Fibroblast of skin of right quadriceps (primary cell): ENCODE data around the gene PWWP2A.

ENCODE experiments used
- DNase-seq: peaks from one replicate; pipeline ENCODE4 v3.0.0-alpha.2; 2013

The PWWP2A gene

DNA sequence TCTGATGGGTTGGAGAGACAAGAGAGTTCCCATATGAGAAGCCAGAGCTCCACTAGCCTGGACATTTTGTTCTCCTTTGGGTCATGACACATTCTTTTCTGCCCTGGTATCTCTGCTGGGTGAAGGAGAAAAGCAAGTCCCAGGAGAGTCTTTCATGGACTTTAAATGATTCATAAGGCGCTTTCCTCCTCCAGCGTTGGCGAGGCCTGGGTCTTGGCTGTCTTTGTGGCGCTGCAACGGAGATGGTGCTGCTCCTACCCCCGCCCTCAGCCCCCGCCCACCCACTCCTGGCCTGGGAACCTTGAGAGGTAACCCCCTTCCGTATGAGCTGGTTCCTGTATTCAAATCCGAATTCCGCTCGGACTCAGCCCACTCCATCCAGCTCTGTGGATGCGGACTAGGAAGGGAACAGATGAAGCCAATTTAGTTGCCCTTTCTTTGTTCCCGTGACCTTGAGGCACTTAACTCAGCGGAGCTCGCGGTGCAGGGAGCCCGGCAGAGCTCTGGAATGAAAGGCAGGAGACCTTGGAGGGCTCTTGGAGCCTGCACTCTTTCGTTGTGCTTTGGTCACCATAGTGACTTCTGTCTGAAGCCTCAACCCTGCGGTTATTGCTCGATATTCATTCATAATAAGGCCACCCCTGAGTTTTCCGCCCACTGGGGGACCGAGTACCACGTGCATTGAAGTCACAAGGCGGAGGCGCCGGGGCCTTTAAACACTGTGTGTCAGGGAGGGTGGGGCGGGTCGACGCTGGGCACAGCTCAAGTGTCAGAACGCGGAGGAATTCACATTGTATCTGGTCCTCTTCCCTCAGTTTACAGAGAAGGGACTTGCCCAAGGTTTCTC is 14.0 kb upstream of the PWWP2A start:
- peak; percentile 42 for DNase-seq

DNA sequence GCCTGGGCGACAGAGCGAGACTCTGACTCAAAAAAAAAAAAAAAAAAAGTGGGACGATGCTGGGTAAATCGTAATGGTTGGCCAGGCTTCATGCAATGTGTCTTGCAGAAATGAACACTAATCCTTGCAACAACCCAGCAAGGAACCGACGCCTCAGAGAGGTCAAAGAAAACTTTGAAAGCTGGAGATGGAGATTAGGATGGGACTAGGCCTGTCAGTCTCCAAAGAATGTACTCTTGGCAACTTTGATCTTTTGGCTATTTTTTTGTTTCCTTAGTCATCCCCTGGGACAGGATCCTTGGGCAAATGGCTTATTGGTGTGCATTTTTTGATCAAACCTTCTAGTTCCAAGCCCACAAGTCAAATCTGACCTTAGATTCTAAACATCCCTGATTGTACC is 10.6 kb upstream of the PWWP2A start:
- DNase-seq: no peak

GRCh38 chr5:160128632-160129031 is 9.4 kb upstream of the PWWP2A start:
- no peak for DNase-seq

DNA sequence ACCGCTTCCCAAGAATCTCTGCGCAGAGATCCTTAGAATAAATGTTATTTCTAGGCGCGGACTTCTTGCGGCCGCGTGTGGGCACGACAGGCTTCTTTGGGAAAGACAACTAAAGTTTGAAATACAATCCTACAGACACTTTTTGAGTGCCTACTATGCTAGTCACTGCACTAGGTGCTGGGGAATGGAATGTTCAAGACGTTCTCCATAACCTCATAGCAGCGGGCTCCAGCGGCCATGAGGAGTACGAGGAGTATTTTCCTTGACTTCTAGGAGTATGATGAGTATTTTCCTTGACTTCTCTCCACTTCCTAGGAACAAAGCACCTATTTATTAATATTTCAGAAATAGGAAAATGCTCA is 636 bp upstream of the PWWP2A start:
- DNase-seq: no peak

DNA sequence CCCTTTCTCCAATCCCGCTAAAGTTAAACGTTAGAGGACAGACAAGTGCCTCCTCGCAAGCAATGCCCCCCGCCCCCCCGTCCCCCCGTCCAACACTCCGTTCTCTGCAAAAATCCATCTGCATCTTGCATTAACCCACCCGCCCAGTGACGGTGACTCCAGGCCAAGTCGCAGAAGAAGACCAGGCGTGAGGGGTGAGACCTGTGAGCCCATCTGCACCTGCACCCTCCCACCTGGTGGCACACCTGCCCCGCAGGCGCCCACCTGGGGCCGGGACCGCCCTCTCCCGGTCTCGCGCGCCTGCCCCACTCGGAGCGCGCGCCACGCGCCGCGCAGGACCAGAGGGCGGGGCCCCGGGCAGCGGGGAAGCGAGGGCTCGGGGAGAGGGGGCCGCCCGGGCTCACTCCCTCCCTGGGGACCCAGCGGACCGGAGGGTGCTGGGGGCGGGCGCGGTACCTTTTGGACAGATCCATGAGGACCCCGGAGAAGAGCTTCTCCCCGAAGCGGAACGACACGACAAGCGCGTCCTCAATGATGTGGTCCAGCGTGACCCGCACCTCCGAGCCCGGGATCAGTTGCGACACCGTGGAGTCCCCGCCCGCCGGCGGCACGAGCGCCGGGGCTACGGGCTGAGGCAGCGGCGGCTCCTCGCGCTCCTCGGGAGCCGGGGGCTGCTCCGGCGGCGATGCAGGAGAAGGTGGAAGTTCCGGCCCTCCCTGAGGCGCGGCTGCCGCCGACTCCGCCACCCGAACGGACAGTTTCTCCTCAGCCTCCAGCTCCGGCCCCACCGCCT is 705 bp downstream of the PWWP2A start:
- no peak for DNase-seq

- no peak for DNase-seq
Observed at GRCh38 chr5:160116991-160117390, 2.3 kb downstream of the PWWP2A start.

- DNase-seq: no peak
Observed at GRCh38 chr5:160108124-160108523, 11.1 kb downstream of the PWWP2A start.

DNA sequence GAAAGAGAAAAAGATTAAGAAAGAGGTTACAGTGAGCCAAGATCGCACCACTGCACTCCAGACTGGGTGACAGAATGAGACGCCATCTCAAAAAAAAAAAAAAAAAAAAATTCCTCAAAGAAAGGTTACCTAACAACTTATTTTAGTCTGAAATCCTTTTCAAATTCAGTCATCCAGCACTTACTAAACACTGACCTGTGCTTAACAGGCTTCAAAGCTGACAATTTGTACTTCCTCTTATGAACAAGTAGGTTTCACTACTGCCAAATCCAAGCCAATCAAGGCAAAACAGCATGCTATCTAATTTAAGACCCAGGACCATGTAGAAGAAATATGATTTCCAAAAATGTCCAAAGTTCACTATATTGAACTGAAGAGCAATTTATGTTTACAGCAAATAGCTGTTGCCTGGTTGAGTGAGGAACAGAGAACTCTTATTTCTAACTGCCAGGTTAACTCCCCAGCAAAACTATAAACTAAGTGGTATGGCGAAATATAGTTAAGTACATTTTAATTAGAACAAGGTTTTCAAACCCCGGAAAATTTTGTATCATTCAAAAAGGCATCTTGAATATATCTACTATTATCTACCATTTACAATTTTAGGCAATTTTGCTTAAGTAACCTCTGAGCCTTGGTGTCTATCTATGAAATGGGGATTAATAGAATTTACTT is 13.4 kb downstream of the PWWP2A start:
- peak; percentile 3 for DNase-seq

DNA sequence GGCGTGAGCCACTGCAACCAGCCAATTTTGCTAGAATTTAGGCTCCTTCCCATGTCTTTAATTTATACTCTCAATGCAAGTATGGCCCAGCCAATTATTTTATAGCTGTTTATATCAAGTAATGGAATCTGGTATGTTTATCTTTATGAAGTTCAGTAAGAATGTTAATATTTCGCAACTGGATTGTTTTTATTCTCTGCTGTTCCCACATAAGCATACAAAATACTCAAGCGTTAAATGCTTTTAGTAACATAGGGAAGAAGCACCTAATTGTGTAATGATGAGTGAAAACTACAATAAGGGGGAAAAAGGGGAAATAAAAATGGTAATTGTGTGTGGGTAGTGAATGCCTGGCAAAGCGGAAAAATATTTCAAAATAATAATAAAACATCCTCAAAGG is 21.3 kb downstream of the PWWP2A start:
- peak; percentile 62 for DNase-seq

DNA sequence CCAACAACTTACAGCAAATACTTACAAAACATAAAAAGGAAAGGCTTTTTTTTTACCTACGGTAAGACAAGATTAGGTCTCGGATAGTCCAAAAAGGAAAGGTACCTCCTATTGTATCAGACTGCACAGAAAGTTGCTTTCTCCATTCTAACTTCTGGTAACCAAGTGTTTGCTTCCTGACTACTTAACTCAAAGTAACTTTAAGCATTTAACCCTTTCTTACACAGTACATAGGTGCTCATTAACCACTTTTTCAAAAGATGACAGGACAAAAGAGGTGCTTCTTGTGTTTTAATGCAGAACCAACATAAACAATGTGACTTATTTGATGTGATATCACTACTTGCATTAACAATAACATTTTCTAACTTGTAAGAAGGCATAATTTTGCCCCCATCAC is 23.1 kb downstream of the PWWP2A start:
- DNase-seq: no peak

- no peak for DNase-seq
Observed at GRCh38 chr5:160092960-160093707, 26.1 kb downstream of the PWWP2A start.

- no peak for DNase-seq
Observed at GRCh38 chr5:160092514-160092913, 26.7 kb downstream of the PWWP2A start.

DNA sequence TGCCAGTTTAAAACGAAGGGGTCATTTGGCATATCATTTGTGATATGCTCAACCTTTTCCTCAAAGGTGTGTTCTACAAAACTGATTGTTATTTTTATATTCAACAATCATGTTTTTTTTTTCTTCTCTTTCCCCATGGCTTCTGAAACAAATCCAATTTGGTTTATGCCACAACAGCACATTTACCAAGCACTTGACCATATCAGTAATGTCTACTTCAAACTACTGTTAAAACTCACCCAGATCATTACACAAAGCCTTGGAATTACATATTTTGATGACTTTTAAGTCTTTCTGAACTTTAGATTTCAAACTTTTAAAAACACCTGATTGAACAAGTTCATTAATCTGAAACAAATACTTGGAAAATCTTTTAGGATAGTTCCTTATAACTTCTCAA is 29.2 kb downstream of the PWWP2A start:
- DNase-seq: no peak

- peak; percentile 3 for DNase-seq
Observed at GRCh38 chr5:160089531-160089930, 29.7 kb downstream of the PWWP2A start.

- no peak for DNase-seq
Observed at GRCh38 chr5:160088805-160089204, 30.4 kb downstream of the PWWP2A start.

- no peak for DNase-seq
Observed at GRCh38 chr5:160087199-160087598, 32.1 kb downstream of the PWWP2A start.

DNA sequence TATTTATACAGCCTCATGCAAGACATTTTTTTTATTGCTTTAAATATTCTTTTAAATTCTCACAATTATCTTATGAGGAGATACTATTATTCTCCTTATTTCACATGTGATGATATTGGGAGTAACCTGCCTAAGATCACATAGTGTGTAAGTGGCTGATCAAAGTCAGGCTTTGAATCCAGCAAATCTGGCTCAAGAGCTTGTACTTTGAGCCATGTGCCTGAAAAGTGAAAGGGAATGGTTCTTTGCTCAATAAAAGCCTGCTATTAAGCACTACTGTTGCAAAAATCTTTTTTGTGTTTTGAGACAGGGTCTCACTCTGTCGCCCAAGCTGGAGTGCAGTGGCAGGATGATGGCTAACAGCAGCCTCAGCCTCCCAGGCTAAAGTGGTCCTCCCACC is 35.1 kb downstream of the PWWP2A start:
- no peak for DNase-seq

GRCh38 chr5:160083501-160083900 is 35.7 kb downstream of the PWWP2A start:
- no peak for DNase-seq

GRCh38 chr5:160082614-160083500 is 36.4 kb downstream of the PWWP2A start:
- DNase-seq: peak; percentile 95

DNA sequence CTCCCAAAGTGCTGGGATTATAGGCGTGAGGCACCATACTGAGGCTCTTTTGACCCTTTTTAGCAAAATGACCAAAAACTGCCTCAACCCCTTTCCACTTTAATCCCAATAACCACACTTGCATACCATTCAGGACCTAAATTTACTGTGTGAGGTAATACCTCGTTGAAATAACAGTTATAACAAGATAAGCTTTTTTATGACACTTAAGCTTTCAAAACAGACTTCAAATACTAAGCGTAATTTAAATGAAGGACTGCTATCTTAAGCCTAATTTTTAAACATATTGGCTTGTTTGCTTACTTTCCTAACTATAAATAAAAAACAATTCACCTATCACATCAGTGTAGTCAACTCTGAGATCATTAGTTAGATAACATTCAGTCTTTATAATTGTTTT is 37.8 kb downstream of the PWWP2A start:
- DNase-seq: no peak

DNA sequence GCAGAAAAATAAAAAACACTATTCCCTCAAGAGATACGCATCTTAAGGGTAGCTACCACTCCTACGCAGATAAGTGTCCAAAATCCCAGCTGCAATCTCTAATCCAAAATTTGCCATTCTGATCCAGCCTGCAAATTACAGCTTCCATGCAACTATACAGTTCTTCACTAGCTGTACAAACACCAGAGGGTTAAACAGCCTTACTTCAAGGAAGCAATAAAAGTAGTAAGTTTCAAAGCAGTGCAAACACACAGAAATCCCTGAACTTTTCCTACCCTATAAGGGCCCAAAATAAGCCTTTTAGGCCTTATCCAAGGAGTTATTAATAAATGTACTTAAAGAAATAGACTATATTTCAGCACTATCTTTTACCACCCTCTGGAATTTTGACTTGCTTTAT is 39.5 kb downstream of the PWWP2A start:
- no peak for DNase-seq

- no peak for DNase-seq
Observed at GRCh38 chr5:160076997-160077396, 42.3 kb downstream of the PWWP2A start.
